Type B pancreatic cell (in vitro differentiated cells): ENCODE measurements around the gene LDLRAD3. TPM values are rescaled to one million over a fixed set of nuclear protein-coding genes. Genes with fewer than 3 reads are reported as not detected.

Experiments
- DNase-seq: peaks from one replicate; pipeline ENCODE4 v3.0.0; 2021; ENCODE audit warnings: mixed read lengths; ENCODE audit not compliant: unreplicated experiment; ENCODE audit errors: extremely low spot score
- H3K27ac Mint-ChIP-seq: 2 replicates; pipeline ENCODE4 v1.8.0; 2021; ENCODE audit warnings: mild to moderate bottlenecking, mixed read lengths
- H3K27me3 Mint-ChIP-seq: 2 replicates; pipeline ENCODE4 v1.8.0; 2021; ENCODE audit warnings: mixed read lengths
- H3K36me3 Mint-ChIP-seq: 2 replicates; pipeline ENCODE4 v1.8.0; 2021; ENCODE audit warnings: mixed read lengths
- H3K4me1 Mint-ChIP-seq: one replicate; pipeline ENCODE4 v1.8.0; 2021; ENCODE audit warnings: mixed read lengths; ENCODE audit not compliant: unreplicated experiment
- H3K4me3 Mint-ChIP-seq: 2 replicates; pipeline ENCODE4 v1.8.0; 2021; ENCODE audit warnings: mild to moderate bottlenecking, mixed read lengths
- H3K9me3 Mint-ChIP-seq: 2 replicates; pipeline ENCODE4 v1.8.0; 2021; ENCODE audit warnings: mixed read lengths
- CTCF ChIP-seq: fragments of 200-600 bp; sonication (generic); conservative IDR thresholded peaks from 2 replicates; pipeline ENCODE4 v1.5.0; 2021; ENCODE audit warnings: antibody characterized with exemption, mild to moderate bottlenecking
- total RNA-seq: library from RNA; stranded (reverse); gene quantifications from 2 replicates; pipeline ENCODE4 v1.2.1, GENCODE V29; 2021; ENCODE audit warnings: low replicate concordance

LDLRAD3 gene
- total RNA-seq, 1 donor from 2014 or later = 20.7 TPM

DNA sequence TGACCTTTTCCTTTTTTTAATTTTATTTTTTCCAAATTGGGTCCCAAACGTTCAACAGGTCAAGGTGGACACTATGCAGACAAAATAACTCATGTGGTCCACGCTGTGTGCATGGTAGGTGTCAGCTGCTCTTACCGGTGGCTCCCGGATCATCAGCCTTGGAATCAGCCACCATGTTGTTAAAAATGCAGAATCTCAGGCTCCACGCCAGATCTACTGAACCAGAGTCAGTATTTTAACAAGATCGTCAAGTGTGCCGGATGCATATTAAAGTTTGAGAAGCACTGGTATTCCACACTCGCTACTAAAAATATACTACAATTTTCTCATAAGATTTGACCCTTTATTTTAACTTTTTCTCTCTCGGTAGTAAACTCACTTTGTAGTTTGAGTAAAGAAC lies 553 bp upstream of the LDLRAD3 start:
- Mint-ChIP-seq H3K9me3 (no peaks in the 10 kb centered on the region), H3K4me1 (peaks cover 37% of the 10 kb centered on the region), H3K27me3 (peaks cover 32% of the 10 kb centered on the region), H3K4me3 (peak overlapping the region; percentile 88), H3K36me3 (no peaks in the 10 kb centered on the region), H3K27ac (peak overlapping the region; percentile 80)
- DNase-seq = no peak
- no peak for TF ChIP-seq CTCF

DNA sequence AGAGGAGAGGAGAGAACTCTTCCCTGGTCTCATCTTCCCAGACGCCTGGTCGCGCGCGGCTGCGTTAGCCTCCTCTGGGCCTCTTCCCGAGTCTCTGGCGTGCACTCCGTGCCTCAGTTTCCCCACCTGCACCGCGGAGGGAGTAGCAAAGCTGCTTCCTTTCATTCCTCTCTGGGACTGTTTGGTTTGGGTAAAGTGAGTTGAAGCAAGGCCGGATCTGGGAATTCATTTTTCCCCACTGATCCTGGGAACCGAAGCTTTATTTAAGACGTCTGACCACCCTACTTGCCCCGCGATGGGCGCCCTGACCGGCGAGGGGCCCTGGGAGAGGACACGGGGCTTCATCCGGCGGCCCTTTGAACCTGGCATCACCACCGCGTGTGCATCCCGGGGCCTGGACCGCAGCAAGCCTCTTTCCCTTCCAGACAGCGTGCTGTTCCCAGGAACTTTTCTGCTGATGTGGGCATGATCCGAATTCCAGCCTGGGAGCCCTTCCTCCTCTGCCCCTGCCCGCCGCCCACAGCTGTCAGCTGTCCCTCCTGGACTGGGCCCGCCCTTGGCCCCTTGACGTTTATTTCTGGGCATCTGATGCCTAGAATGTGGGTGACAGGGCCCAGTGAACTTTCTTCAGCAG lies 758 bp downstream of the LDLRAD3 start:
- no peak for TF ChIP-seq CTCF
- H3K27ac Mint-ChIP-seq = peak overlapping the region; percentile 85
- DNase-seq = no peak
- no peaks in the 10 kb centered on the region for H3K36me3 Mint-ChIP-seq
- peaks cover 42% of the 10 kb centered on the region for H3K4me1 Mint-ChIP-seq
- no peaks in the 10 kb centered on the region for H3K9me3 Mint-ChIP-seq
- H3K4me3 Mint-ChIP-seq = peak overlapping the region; percentile 97
- H3K27me3 Mint-ChIP-seq = peaks cover 29% of the 10 kb centered on the region

DNA sequence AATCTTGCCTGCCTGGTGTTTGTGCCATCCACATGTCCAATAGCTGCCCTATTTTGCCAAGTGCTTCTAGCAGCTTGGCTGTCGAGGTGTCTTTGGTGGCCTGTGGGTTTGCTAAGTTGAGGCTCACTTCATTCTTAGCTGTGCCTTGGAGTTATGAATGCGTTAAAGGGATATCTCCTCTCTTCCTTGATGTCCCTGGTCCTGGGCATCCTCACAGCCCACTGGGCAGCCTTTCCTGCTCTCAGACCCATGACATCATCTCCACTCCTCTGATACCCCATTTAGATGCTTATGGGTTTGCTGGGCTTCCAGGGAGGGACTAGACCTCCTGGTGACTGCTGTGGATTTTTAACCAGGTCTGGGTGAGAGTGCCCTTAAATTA lies 1.3 kb downstream of the LDLRAD3 start:
- H3K27ac Mint-ChIP-seq = peak overlapping the region; percentile 85
- TF ChIP-seq CTCF = no peak
- no peaks in the 10 kb centered on the region for H3K36me3 Mint-ChIP-seq
- peaks cover 28% of the 10 kb centered on the region for H3K27me3 Mint-ChIP-seq
- no peaks in the 10 kb centered on the region for H3K9me3 Mint-ChIP-seq
- H3K4me3 Mint-ChIP-seq = peak overlapping the region; percentile 97
- H3K4me1 Mint-ChIP-seq = peaks cover 43% of the 10 kb centered on the region
- DNase-seq = no peak

DNA sequence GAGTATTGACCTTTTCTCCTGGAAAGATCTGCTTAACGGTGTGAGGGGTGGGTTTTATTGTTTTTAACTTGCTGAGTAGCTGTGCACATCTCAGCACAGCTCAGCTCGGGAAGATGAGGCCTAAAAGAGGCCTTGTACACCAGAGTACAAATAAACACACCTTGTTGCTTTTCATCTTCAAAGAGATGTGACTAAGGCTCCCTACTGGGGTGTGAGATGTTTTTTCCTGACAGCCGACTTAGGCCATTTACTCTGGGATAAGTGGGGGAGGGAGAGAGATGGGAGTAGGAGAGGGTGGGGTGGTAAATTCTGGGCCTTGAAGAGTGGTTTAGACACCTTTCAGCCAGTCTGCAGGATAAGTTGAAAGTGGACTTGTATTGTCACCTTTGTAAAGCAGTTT lies 2.9 kb downstream of the LDLRAD3 start:
- DNase-seq = no peak
- H3K4me3 Mint-ChIP-seq = no peak overlapping the region
- TF ChIP-seq CTCF = no peak
- no peaks in the 10 kb centered on the region for H3K9me3 Mint-ChIP-seq
- H3K27ac Mint-ChIP-seq = no peak overlapping the region
- H3K4me1 Mint-ChIP-seq = peaks cover 49% of the 10 kb centered on the region
- no peaks in the 10 kb centered on the region for H3K36me3 Mint-ChIP-seq
- H3K27me3 Mint-ChIP-seq = peaks cover 19% of the 10 kb centered on the region

- no peak overlapping the region for H3K27ac Mint-ChIP-seq
- no peaks in the 10 kb centered on the region for H3K9me3 Mint-ChIP-seq
- no peak overlapping the region for H3K4me3 Mint-ChIP-seq
- peaks cover 15% of the 10 kb centered on the region for H3K27me3 Mint-ChIP-seq
- peaks cover 51% of the 10 kb centered on the region for H3K4me1 Mint-ChIP-seq
- H3K36me3 Mint-ChIP-seq = no peaks in the 10 kb centered on the region
- no peak for TF ChIP-seq CTCF
- no peak for DNase-seq
Measured at GRCh38 chr11:35947437-35947836, 3.6 kb downstream of the LDLRAD3 start.

- no peak for TF ChIP-seq CTCF
Measured at GRCh38 chr11:35949242-35949641, 5.4 kb downstream of the LDLRAD3 start.

More at GRCh38 chr11:35949242-35949641, 5.4 kb downstream of the LDLRAD3 start:
- no peaks in the 10 kb centered on the region for H3K9me3 Mint-ChIP-seq
- H3K4me3 Mint-ChIP-seq = no peak overlapping the region
- H3K27ac Mint-ChIP-seq = no peak overlapping the region
- peaks cover 4% of the 10 kb centered on the region for H3K27me3 Mint-ChIP-seq
- no peak for DNase-seq
- H3K4me1 Mint-ChIP-seq = peaks cover 45% of the 10 kb centered on the region
- H3K36me3 Mint-ChIP-seq = no peaks in the 10 kb centered on the region
